PC-9 (cell line): ENCODE data around the gene THAP11.
"Not testable (repeated sequence)": the region's sequence is repeated elsewhere in the genome, so short reads cannot be mapped to it uniquely, and the experiment has no call there.

Experiments
- EZH2 ChIP-seq: fragments of 200-600 bp; sonication (generic); IDR thresholded peaks from 2 replicates; pipeline ENCODE4 v1.8.0; 2017; ENCODE audit warnings: antibody characterized with exemption, low read depth
- TF ChIP-seq, protein P1 (sequence below): fragments of 200-600 bp; sonication (generic); conservative IDR thresholded peaks from 2 replicates; pipeline ENCODE4 v1.6.1; 2017; ENCODE audit warnings: mixed run types, antibody characterized with exemption, mild to moderate bottlenecking, moderate library complexity

- TF ChIP-seq, protein P1, sequence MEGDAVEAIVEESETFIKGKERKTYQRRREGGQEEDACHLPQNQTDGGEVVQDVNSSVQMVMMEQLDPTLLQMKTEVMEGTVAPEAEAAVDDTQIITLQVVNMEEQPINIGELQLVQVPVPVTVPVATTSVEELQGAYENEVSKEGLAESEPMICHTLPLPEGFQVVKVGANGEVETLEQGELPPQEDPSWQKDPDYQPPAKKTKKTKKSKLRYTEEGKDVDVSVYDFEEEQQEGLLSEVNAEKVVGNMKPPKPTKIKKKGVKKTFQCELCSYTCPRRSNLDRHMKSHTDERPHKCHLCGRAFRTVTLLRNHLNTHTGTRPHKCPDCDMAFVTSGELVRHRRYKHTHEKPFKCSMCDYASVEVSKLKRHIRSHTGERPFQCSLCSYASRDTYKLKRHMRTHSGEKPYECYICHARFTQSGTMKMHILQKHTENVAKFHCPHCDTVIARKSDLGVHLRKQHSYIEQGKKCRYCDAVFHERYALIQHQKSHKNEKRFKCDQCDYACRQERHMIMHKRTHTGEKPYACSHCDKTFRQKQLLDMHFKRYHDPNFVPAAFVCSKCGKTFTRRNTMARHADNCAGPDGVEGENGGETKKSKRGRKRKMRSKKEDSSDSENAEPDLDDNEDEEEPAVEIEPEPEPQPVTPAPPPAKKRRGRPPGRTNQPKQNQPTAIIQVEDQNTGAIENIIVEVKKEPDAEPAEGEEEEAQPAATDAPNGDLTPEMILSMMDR, result not testable (repeated sequence)
- not testable (repeated sequence) for TF ChIP-seq EZH2
Measured at GRCh38 chr16:67837190-67837589, 4.9 kb upstream of the THAP11 start.
